GM12875 (cell line): ENCODE data around the gene LYZ.
"Not testable (repeated sequence)": the region's sequence is repeated elsewhere in the genome, so short reads cannot be mapped to it uniquely, and the experiment has no call there.

Source experiments
- H3K4me3 ChIP-seq: one replicate; pipeline ENCODE4 v1.5.1; 2011; ENCODE audit warnings: low read depth, low read length, control low read depth
- TF ChIP-seq, protein P1 (sequence below): IDR thresholded peaks from 2 replicates; pipeline ENCODE4 v1.5.1; 2011; ENCODE audit warnings: low read depth, mild to moderate bottlenecking, control low read depth, inconsistent platforms, low read length, moderate library complexity, borderline replicate concordance; ENCODE audit not compliant: insufficient read depth

The LYZ gene

DNA sequence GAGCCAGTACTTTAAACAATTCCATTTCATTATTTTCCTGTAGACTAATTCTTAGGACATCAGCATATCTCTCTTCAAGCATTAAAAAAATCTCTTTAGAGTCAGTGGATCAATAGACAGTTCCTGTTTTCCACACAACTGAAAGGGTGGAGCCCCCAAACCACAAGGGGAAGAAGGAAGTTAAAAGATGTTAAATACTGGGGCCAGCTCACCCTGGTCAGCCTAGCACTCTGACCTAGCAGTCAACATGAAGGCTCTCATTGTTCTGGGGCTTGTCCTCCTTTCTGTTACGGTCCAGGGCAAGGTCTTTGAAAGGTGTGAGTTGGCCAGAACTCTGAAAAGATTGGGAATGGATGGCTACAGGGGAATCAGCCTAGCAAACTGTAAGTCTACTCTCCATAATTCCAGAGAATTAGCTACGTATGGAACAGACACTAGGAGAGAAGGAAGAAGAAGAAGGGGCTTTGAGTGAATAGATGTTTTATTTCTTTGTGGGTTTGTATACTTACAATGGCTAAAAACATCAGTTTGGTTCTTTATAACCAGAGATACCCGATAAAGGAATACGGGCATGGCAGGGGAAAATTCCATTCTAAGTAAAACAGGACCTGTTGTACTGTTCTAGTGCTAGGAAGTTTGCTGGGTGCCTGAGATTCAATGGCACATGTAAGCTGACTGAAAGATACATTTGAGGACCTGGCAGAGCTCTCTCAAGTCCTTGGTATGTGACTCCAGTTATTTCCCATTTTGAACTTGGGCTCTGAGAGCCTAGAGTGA is at the start of gene LYZ:
LYZ (plus strand) TSS at position 220 of the 777 bp plus-strand sequence; CDS start at position 248, 28 bp downstream.
- TF ChIP-seq, protein P1, sequence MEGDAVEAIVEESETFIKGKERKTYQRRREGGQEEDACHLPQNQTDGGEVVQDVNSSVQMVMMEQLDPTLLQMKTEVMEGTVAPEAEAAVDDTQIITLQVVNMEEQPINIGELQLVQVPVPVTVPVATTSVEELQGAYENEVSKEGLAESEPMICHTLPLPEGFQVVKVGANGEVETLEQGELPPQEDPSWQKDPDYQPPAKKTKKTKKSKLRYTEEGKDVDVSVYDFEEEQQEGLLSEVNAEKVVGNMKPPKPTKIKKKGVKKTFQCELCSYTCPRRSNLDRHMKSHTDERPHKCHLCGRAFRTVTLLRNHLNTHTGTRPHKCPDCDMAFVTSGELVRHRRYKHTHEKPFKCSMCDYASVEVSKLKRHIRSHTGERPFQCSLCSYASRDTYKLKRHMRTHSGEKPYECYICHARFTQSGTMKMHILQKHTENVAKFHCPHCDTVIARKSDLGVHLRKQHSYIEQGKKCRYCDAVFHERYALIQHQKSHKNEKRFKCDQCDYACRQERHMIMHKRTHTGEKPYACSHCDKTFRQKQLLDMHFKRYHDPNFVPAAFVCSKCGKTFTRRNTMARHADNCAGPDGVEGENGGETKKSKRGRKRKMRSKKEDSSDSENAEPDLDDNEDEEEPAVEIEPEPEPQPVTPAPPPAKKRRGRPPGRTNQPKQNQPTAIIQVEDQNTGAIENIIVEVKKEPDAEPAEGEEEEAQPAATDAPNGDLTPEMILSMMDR, result no peak
- no peak within 1 kb of the TSS for H3K4me3 ChIP-seq

DNA sequence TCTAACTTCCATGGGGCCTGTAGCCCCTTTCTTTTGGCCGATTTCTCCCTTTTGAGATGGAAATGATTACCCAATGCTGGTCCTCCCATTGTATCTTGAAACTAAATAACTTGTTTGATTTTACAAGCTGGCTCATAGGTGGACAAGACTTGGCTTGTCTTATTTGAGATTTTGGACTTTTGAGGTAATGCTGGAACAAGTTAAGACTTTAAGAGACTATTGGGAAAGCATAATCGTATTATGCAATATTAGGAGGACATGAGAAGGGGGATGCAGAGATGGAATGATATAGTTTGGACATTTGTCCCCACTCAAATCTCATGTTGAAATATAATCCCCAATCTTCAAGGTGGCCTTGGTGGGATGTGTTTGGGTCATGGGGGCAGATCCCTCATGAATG is 49.2 kb upstream of the LYZ start:
- TF ChIP-seq, protein P1, result no peak
- H3K4me3 ChIP-seq, result no peak overlapping the region

DNA sequence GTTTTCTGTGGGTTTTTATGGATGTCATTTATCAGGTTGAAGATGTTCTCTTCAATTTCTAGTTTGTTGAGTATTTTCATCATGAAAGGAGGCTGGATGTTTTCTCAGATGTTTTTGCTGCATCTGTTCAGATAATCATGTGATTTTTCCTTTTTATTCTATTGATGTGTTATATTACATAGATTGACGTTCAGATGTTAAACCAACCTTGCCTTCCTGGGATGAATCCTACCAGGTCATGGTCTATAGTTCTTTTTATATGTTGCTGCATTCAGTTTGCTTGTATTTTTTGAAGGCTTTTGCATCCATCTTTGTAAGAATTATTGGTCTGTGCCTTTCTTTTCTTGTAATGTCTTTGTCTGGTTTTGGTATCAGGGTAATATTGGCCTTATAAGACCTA is 43.9 kb upstream of the LYZ start:
- TF ChIP-seq, protein P1, result no peak
- no peak overlapping the region for H3K4me3 ChIP-seq

DNA sequence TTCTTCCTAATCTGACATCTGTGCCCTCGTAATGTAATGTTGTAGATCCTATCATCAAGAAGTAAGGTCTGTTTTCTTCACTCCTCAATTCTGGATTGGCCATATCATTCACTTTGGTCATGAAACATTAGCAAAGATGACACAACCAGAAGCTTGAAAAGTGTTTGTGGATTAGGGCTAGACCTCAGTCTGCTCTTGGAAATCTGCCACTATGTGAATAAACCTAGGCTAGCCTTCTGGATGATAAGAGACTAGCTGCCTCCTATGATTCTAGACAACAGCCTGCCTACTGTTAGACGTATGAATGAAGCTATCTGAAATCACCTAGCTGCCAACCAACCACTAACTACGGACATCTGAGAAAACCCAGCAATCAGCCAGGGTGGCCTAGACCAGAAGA is 38.7 kb upstream of the LYZ start:
- no peak overlapping the region for H3K4me3 ChIP-seq
- TF ChIP-seq, protein P1, result no peak

DNA sequence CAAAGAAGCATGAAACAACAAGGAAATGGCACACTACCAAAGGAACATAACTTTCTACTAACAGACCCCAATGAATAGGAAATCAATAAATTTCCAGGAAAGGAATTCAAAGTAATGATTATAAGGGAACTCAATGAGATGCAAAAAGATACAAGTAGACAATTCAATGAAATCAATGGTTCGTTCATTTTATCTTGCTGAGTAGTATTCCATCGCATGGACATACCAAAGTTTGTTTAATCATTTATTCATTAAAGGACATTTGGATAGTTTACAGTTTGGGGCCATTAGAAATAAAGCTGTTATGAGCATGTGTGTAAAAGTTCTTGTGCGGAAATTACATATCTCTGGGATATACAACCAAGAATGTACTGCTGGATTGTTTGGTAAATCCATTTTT is 35.0 kb upstream of the LYZ start:
- TF ChIP-seq, protein P1, result no peak
- no peak overlapping the region for H3K4me3 ChIP-seq

DNA sequence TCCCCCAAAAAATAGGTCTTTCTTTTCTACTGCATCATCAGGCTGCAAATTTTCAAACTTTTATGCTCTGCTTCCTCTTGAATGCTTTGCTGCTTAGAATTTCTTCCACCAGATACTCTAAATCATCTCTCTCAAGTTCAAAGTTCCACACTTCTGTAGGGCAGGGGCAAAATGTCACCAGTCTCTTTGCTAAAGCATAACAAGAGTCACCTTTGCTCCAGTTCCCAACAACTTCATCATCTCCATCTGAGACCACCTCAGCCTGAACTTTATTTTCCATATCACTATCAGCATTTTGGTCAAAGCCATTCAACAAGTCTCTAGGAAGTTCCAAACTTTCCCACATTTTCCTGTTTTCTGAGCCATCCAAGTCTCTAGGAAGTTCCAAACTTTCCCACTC is 31.4 kb upstream of the LYZ start:
- H3K4me3 ChIP-seq, result not testable (repeated sequence)

DNA sequence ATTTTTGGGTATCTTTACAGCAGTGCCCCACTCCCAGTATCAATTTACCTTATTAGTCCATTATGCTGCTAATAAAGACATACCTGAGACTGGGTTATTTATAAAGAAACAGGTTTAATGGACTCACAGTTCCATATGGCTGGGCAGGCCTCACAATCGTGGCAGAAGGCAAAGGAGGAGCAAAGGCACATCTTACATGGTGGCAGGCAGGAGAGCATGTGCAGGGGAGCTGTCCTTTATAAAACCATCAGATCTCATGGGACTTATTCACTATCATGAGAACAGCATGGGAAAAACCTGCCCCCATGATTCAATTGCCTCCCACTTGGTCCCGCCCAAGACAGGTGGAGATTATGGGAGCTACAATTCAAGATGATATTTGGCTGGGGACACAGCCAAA is 30.9 kb upstream of the LYZ start:
- H3K4me3 ChIP-seq, result not testable (repeated sequence)

DNA sequence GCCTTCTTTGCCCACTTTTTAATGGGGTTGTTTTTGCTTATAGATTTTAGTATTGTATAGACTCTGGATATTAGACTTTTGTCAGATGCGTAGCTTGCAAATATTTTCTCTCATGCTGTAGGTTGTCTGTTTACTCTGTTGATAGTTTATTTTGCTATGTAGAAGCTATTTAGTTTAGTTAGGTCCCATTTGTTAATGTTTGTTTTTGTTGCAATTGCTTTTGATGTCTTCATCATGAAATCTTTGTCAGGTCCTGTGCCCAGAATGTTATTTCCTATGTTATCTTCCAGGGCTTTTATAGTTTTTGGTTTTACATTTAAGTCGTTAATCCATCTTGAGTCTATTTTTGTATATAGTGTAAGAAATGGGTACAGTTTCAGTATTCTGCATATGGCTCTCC is 30.0 kb upstream of the LYZ start:
- TF ChIP-seq, protein P1, result no peak
- H3K4me3 ChIP-seq, result no peak overlapping the region
